HepG2 (cell line): ENCODE measurements around the gene SEPTIN12. TPM values are rescaled to one million over a fixed set of nuclear protein-coding genes. Genes with fewer than 3 reads are reported as not detected.

Experiments used
- ARNTL ChIP-seq: sonication (generic); formaldehyde crosslinking; IDR thresholded peaks from 2 replicates; pipeline ENCODE4 v1.4.0; 2020; ENCODE audit warnings: mild to moderate bottlenecking, missing genetic modification reagents
- BCL3 ChIP-seq: sonication (generic); formaldehyde crosslinking; IDR thresholded peaks from 2 replicates; pipeline ENCODE4 v1.5.1; 2020; ENCODE audit warnings: mild to moderate bottlenecking, missing genetic modification reagents, moderate library complexity
- IRF2 ChIP-seq: IDR thresholded peaks from 2 replicates; pipeline ENCODE4 v1.6.1; 2018; ENCODE audit warnings: missing genetic modification reagents, missing compliant biosample characterization
- NFIB ChIP-seq: sonication (generic); formaldehyde crosslinking; IDR thresholded peaks from 2 replicates; pipeline ENCODE4 v1.9.0; 2021; ENCODE audit warnings: missing genetic modification reagents, mild to moderate bottlenecking, borderline replicate concordance
- ZFP91 ChIP-seq: sonication (generic); formaldehyde crosslinking; IDR thresholded peaks from 2 replicates; pipeline ENCODE4 v1.9.0; 2022; ENCODE audit warnings: missing genetic modification reagents, mild to moderate bottlenecking, borderline replicate concordance
- ZKSCAN8 ChIP-seq: IDR thresholded peaks from 2 replicates; pipeline ENCODE4 v1.6.1; 2016; ENCODE audit warnings: borderline replicate concordance, missing genetic modification reagents, missing compliant biosample characterization
- ZMYM4 ChIP-seq: sonication (generic); formaldehyde crosslinking; IDR thresholded peaks from 2 replicates; pipeline ENCODE4 v1.8.1; 2023; ENCODE audit warnings: mild to moderate bottlenecking, missing genetic modification reagents
- ZNF407 ChIP-seq: sonication (generic); formaldehyde crosslinking; IDR thresholded peaks from one replicate; pipeline ENCODE4 v1.5.1; 2020; ENCODE audit warnings: mild to moderate bottlenecking, missing genetic modification reagents; ENCODE audit errors: not compliant biosample characterization
- ZNF816 ChIP-seq: sonication (generic); formaldehyde crosslinking; IDR thresholded peaks from 2 replicates; pipeline ENCODE4 v1.8.0; 2022; ENCODE audit warnings: missing genetic modification reagents, mild to moderate bottlenecking, borderline replicate concordance
- ZNF878 ChIP-seq: sonication (generic); formaldehyde crosslinking; IDR thresholded peaks from 2 replicates; pipeline ENCODE4 v1.8.1; 2023; ENCODE audit warnings: mild to moderate bottlenecking, missing genetic modification reagents, moderate library complexity
- ZSCAN31 ChIP-seq: sonication (generic); formaldehyde crosslinking; IDR thresholded peaks from 2 replicates; pipeline ENCODE4 v1.5.0; 2020; ENCODE audit warnings: low read depth, mild to moderate bottlenecking, missing genetic modification reagents
- polyA plus RNA-seq, 8 experiments: library from polyadenylated mRNA; depleted of rRNA in 3 of 8; stranded (reverse) in 7 of 8; unstranded in 1 of 8; fragments of >200 nt; fragmentation: Illumina TruSeq in 4 of 8; extraction: Trizol in 4 of 8; gene quantifications; 2 replicates each; pipeline versions ENCODE4 v1.2.1 to v1.2.3, GENCODE V29; 2011 to 2016; ENCODE audit warnings: low read depth in 4 of 8, missing spikeins in 1 of 8, mixed read lengths in 1 of 8; ENCODE audit not compliant: insufficient read depth in 1 of 8
- total RNA-seq, 5 experiments: library from RNA; depleted of rRNA; stranded (reverse); fragments of >200 nt; fragmentation: Illumina TruSeq; extraction: Trizol; gene quantifications; 2 replicates each; pipeline ENCODE4 v1.2.3, GENCODE V29; 2016; ENCODE audit warnings: low read depth in 1 of 5

The SEPTIN12 gene
- total and polyA plus RNA-seq, 2 of the 13 experiments (the other 11 are each of a cell fraction or from before 2014, with no cell fraction given), result 0.22 TPM; not detected in 1

- TF ChIP-seq ZKSCAN8, result no peak
- no peak for TF ChIP-seq ZNF407
- TF ChIP-seq ZFP91 (CRISPR knock-in tag), result no peak
- TF ChIP-seq ZMYM4, result no peak
- TF ChIP-seq IRF2 (CRISPR knock-in tag), result no peak
- no peak for TF ChIP-seq BCL3 (CRISPR knock-in tag)
- TF ChIP-seq ZSCAN31, result no peak
- TF ChIP-seq ZNF816 (CRISPR knock-in tag), result no peak
- TF ChIP-seq ARNTL (CRISPR knock-in tag), result 0 out of 2 replicates have a peak, but pooled peaks have one; percentile 27
- no peak for TF ChIP-seq ZNF878
- TF ChIP-seq NFIB (CRISPR knock-in tag), result no peak
- TF ChIP-seq, all 625 proteins: peak for 59
Observed at GRCh38 chr16:4800290-4801041, 12.3 kb upstream of the SEPTIN12 start (continued).
